Measurements from ENCODE around the gene ZNF714.

ZNF714 gene

GRCh38 chr19:21082011-21082975, at the start of gene ZNF714:
ZNF714 (plus strand) TSS chr19:21082203; CDS start chr19:21098269, 16,066 bp downstream.
- Mint-ChIP-seq H3K9me3 (peaks cover 21% of the 10 kb centered on the region), H3K27ac (peak within 1 kb of the TSS; percentile 100), H3K27me3 (ENCODE audit: low read depth, poor library complexity) (no peaks in the 10 kb centered on the region), H3K4me1 (peaks cover 48% of the 10 kb centered on the region), H3K4me3 (peak within 1 kb of the TSS; percentile 100), H3K36me3 (ENCODE audit: low read depth) (peaks cover 65% of the 10 kb centered on the region)
- peak; percentile 84 for DNase-seq
- TF ChIP-seq CTCF (IDR thresholded peaks at IDR 0.05): no peak

- Mint-ChIP-seq H3K4me1 (no peaks in the 10 kb centered on the region), H3K27me3 (ENCODE audit: low read depth, poor library complexity) (no peaks in the 10 kb centered on the region), H3K36me3 (ENCODE audit: low read depth) (peaks cover 92% of the 10 kb centered on the region), H3K4me3 (no peak overlapping the region), H3K27ac (no peak overlapping the region), H3K9me3 (peaks cover 84% of the 10 kb centered on the region)
- DNase-seq: no peak
- TF ChIP-seq CTCF (IDR thresholded peaks at IDR 0.05): no peak
These were observed 37.0 kb upstream of the ZNF714 start for GRCh38 chr19:21045028-21045427.

GRCh38 chr19:21046489-21046888, 35.5 kb upstream of the ZNF714 start:
- Mint-ChIP-seq H3K36me3 (ENCODE audit: low read depth) (peaks cover 90% of the 10 kb centered on the region), H3K9me3 (peaks cover 89% of the 10 kb centered on the region), H3K27me3 (ENCODE audit: low read depth, poor library complexity) (no peaks in the 10 kb centered on the region), H3K4me3 (no peak overlapping the region), H3K4me1 (no peaks in the 10 kb centered on the region), H3K27ac (no peak overlapping the region)
- TF ChIP-seq CTCF (IDR thresholded peaks at IDR 0.05): no peak
- no peak for DNase-seq

GRCh38 chr19:21047716-21048115, 34.3 kb upstream of the ZNF714 start:
- no peak overlapping the region for H3K4me3 Mint-ChIP-seq
- no peaks in the 10 kb centered on the region for H3K27me3 Mint-ChIP-seq (ENCODE audit: low read depth, poor library complexity)
- DNase-seq: no peak
- peaks cover 90% of the 10 kb centered on the region for H3K36me3 Mint-ChIP-seq (ENCODE audit: low read depth)
- no peak for TF ChIP-seq CTCF (IDR thresholded peaks at IDR 0.05)
- no peak overlapping the region for H3K27ac Mint-ChIP-seq
- no peaks in the 10 kb centered on the region for H3K4me1 Mint-ChIP-seq
- H3K9me3 Mint-ChIP-seq: peaks cover 89% of the 10 kb centered on the region

- Mint-ChIP-seq H3K27ac (no peak overlapping the region), H3K9me3 (peaks cover 89% of the 10 kb centered on the region), H3K27me3 (ENCODE audit: low read depth, poor library complexity) (no peaks in the 10 kb centered on the region), H3K36me3 (ENCODE audit: low read depth) (peaks cover 90% of the 10 kb centered on the region), H3K4me1 (no peaks in the 10 kb centered on the region), H3K4me3 (no peak overlapping the region)
- no peak for DNase-seq
- no peak for TF ChIP-seq CTCF (IDR thresholded peaks at IDR 0.05)
These were observed 29.1 kb upstream of the ZNF714 start for GRCh38 chr19:21052902-21053301.

All from nephron progenitor cell (in vitro differentiated cells).